Stimulated activated CD4-positive, alpha-beta T cell treated with anti-CD3 and anti-CD28 coated beads, Interleukin-1b, Interleukin-23, amount 100 ng/mL, for 24 hours (primary cell): Measurements from ENCODE around the gene CACNA1F.

Experiments
- DNase-seq, 4 experiments: peaks; one replicate each; pipeline ENCODE4 v3.0.0-alpha.2; 2020; ENCODE audit warnings: low read depth in 4 of 4, low spot score in 1 of 4

CACNA1F gene

DNA sequence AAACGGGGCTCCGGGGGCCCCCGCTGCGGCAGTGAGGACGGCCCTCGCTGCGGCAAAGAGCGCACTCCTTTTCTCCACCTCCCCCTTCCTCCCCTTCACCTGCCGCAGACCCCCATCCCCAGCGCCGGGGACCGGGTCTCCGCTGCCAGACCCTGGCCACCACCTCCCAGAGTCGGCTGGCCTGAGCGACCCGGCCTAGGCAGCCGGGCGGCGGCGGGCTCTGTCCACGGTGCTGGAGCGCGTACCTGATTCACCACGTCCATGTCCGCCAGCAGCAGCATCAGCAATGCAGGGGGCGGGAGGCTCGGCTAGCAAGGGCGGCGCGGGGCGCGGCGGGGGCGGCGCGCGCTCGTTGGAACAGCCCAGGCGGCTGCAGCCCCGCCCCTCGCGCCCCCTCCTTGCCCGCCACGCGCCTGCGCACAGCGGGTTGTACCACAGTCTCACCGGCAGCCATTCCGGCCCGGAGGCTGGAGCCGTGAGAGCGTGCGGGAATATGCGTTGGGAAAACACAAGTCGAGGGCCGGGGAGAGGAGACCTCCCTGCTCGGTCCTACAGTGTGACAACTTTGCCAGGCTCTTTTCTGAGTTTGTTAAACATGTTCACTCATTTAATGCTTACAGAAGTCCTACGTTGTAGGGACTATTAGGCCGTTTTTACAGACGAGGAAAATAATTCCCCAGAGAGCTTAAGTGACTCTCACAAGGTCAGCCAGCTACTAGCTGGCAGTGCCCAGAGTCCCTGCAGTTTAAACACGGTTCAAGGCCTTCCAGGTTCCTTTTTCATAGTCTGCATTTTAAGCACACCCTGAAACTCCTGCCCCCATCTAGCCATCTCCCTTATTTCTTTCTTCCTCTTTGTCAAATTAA, 33.0 kb downstream of the CACNA1F start, which contains the start of gene SYP:
Gene SYP (minus strand): TSS at position 288 of the 866 bp plus-strand sequence. CDS start 7 bp downstream, at position 281.
- peak; percentile 71 to 79 (median 78) for DNase-seq

DNA sequence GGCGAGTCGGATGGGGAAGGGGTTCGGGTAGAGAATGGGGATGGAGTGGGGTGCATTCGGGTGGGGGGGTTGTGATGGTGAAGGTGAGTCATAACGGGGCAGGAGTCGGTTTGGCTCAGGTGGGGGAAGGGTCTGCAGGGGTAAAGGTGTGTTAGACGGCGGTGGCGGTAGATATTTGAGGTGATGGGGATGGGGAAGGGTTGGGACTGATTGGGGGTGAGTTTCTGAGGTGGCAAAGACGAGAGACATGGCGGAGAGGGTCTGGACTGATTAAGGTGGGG, 33.9 kb downstream of the CACNA1F start:
- no peak for DNase-seq

DNA sequence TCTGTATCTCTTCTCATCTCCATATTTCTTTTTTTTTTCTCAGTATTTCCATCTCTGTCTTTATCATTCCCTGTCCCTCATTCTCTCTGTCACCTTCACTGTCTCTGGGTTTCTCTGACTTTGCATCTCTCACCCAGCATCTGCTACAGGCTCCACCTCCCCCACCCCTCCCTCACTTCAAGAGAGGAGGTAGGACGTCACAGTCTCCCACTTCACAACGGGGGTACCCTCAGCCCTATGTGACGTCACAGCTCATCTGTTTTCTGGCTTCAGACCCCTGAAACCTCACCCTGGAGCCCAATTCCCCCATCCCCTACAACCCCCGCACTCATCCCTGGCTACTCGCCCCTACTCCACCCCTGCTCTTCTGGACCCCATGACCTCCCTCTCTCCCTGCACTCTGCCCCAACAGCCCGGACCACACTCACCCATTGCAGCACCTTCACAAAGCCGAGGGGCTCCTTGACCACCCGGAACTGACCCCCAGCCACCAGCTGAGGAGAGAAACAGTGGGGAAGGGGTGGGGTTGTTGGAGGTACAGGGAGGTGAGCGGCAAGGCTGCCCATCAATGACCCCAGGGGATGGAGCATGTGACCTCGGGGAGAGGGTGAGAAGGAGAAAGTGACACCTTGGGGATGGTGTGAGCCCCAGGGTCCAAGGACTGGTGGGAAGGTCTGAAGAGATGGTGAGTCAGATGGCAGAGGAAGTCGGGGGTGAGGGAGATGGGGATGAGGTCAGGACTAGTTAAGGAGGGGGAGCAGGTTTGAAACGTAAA, 34.4 kb downstream of the CACNA1F start:
- DNase-seq, result no peak

DNA sequence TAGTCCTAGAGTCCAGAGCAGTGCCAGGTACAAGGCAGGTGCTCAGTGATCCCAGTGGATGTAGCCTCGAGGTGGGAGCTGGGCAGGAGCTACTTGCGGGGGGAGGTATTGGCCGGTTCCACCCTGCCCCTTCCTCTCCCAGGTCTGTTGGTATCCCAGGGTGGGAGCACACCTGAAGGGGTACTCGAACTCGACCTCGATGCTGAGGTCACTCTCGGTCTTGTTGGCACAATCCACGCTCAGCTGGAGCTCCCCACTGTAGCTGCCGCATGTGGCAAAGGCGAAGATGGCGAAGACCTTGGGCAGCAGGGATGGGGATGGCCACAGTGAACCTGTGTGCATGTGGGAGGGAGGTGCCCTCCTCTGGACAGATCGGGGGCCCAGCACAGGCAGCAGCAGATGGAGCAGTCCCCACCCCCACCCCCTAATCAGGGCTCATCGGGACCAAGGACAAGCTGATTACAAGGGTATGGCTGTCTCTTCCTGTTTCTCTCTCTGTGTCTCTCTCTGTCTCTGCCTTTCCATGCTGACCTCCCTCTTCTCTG, 35.5 kb downstream of the CACNA1F start:
- DNase-seq, result no peak

DNA sequence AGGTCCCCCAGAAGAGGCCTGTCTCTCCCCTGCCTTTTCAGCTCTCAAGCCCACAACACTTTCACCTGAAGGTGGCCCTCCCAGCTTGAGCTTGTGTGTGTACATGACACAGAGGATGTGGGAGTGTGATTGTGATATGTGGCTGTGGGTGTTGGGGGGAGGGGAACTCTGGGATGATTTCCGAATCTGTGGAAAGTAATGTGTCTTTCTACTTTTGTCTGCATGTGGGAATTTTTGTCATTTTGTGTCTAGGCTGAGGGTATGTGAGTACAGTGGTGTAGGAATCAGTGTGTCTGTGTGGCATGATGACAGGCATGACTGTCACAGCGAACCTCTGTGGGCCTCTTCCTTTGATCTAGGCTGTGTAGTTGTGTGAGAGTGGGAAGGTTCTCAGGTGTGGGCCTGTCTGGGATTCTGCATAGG, 39.6 kb downstream of the CACNA1F start:
- no peak for DNase-seq

DNA sequence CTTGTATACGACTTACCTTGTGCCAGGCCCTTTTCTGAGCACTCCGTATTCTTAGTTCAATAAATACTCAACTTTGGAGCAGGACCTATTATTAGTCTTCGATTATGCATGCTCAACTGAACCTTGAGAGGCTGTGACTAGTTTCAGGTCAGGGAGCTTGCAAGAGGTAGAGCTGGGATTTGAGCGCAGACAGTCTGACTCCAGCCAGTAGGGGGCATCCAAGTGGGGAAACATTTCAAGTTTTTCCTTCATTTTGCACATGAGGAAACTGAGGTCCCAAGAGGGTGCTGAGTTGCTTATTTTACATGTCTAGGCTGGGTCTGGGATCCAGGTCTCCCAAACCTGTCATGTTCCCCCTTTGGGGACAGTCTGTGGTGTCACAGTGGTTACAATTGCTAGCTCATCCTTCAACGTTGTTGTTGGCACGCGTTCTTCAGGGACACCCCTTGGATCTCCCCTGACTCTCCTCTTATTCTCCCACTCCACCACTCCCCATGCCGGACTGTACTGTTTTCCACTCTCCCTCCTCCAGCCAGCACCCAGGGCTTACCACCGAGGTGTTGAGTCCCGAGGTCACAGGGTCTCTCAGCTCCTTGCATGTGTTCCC, 40.3 kb downstream of the CACNA1F start:
- DNase-seq, result no peak

DNA sequence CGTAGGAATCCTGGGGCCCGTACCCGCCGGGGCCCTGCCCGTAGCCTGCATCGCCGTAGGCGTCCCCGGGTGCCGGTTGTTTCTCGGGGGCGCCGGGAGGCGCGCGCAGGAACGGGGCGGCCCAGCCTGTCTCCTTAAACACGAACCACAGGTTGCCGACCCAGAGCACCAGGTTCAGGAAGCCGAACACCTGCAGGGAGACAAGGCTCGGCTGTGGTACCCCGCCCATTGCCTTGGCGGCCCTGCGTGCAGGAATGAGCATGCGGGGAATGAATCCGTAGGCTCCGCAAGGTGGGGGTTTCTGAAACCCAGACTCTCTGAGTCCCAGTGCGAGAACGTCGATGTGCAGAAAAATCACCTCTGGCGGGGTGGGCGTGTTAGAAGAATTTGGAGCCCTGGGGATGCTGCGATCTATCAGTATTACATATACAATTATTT, 41.5 kb downstream of the CACNA1F start:
- no peak for DNase-seq

DNA sequence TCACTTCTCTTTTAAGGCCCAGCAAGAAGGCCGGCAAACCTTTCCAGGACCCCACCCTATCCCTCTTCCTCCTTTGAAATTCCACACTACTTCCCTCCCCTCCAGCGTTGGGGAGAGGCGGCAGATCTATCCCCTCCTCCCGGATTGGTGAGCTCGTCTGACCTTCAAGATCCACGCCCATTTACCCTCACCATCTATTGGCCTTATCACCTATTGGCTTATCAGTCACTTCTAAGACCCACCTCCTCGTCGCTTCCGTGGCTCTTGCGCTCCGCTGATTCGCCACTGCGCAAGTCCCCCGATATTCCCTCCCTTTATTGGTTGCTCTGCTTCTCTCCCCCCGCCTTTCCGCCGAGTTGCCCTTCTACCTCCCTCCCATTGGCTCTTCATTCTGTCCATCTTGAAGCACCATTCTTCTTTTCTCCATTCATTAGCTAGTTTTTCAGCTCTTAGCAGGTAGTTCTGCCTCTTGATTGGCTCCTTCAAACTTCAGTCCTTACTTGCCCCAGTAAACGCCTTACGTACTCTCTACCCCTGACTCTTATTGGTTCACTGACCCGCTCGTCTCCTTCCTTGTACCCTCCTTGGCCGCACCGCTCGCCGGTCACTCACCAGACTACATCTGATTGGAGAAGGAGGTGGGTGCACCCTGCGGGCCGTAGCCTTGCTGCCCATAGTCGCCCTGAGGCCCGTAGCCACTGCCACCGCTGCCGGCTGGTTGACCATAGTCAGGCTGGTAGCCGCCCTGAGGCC, 42.1 kb downstream of the CACNA1F start:
- DNase-seq, result peak in 2 of 4 experiments; percentile 56 to 69

DNA sequence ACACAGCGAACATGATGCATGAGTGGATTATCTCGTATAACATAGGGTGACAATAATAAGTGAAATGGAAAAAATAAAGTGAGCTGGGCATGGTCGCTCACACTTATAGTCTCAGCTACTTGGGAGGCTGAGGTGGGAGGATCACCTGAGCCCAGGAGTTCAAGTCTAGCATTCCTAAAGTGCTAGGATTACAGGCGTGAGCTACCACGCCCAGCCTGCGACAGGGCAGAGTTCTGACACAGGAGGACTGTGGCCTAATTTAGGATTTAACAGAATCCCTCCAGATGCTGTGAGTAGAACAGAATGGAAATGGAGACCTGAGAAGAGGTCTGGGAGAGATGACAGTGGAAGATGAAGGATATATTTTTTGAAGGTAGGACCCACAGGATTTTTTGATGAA, 43.5 kb downstream of the CACNA1F start:
- DNase-seq, result no peak

DNA sequence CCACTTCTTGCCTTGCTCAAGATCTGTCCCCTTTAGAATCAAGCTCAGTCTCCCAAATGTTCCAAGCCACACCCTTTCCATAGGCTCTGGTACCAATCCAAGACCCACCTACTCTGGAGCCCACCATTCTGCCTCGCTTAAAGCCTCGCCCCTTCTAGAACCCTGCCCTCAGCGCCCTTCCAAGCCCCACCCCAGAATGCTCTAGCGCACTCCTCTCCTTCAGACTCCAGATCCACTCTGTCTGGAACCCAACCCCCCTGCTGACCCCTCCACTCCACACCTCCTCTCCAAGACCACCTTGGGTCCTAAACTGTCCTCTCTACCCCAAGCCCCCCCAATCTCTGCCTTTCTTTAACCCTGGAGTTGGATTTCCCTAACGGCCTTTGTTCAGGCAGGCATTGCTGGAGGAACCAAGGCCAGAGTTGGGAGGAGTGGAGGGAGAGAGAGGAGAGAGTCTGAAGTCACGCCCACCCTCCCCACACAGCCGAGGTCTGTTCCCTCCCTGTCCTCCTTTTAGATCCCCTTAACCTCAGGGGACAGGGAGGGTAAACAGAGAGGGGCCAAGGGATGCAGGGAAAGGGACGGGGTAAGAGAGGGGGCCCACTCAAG, 44.6 kb downstream of the CACNA1F start:
- no peak for DNase-seq

DNA sequence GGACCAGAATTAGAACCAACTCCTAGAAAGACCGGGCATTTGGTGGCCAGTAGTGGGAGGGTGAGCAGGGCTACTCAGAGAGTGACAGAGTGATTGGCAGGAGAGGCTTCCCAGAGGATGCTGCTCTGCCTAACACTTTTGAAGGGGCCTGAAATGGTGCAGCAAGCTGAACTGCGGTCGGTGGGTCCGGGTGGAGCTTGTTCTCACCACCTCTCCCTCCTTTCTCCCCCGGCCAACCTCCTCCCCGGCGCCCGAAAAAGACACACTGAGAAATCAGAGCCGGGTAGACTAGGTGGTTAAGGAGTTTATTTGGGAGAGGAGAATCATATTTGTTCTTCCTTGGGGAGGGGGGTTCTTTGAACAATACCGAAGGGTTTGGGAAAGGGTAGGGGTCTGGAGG, 45.6 kb downstream of the CACNA1F start:
- no peak for DNase-seq

DNA sequence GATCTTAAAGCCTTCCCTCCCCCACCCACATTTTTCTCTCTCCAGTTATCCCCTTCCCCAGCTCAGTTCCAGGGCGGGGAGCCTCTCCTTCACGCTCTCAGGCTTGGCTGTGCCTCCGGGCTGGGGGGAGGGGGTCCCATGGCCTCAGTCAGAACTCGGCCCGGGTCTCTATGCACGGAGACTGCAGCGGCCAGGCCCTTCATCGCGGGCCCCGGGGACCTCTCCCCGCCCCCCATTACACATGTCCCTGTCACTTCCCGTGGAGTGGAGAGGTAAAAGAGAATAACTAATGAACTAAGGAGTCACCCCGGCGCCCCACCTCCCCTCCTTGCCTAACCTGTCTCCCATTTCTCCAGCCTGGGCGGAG, 46.1 kb downstream of the CACNA1F start:
- no peak for DNase-seq

DNA sequence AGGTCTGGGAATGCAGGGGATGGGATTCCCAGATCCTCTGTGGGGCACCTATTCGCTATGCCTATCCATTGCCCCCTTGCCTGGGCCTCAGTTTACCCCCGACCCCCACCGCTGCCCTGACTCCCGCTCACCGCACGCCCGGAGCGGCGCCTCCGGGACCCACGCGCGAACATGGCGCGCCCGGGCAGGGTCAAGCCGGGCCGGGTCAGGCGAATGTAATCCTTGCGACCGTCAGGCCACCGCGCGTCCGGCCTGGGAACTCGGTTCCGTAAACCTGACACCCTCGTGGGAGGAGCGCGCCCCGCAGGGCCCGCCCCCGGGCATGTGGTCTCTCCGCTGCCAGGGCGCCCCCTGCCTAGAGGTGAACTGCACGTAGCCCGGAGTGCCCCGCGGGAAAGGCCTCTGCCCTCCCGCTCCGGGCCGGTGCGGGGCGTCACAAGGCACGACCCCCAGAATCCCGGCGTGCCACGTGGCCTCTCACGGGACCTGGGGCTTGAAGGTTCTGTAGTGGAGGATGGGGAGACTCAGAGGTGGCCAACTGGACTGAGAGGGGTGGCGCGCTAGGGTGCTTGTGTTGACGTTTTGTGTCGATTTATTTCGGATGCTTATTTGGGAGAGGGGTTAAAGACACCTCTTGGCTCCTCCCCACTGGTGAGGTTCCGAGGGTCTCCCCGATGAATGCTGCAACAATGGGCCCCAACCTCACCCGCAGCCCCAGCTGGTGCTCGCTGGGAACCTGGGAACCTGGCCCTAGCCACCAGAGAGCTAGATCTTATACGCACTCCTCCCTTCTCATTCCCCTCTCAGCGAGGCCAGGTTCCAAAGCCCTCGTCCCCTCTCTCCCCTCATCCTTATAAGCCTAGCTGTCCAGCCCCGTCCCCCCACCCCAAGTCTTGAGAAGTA, 46.8 kb downstream of the CACNA1F start, which contains the start of gene PRICKLE3:
Gene PRICKLE3 (minus strand): TSS at position 249 of the 903 bp plus-strand sequence. CDS start 76 bp downstream, at position 173.
- DNase-seq, result peak in 2 of 4 experiments; percentile 53 to 75

DNA sequence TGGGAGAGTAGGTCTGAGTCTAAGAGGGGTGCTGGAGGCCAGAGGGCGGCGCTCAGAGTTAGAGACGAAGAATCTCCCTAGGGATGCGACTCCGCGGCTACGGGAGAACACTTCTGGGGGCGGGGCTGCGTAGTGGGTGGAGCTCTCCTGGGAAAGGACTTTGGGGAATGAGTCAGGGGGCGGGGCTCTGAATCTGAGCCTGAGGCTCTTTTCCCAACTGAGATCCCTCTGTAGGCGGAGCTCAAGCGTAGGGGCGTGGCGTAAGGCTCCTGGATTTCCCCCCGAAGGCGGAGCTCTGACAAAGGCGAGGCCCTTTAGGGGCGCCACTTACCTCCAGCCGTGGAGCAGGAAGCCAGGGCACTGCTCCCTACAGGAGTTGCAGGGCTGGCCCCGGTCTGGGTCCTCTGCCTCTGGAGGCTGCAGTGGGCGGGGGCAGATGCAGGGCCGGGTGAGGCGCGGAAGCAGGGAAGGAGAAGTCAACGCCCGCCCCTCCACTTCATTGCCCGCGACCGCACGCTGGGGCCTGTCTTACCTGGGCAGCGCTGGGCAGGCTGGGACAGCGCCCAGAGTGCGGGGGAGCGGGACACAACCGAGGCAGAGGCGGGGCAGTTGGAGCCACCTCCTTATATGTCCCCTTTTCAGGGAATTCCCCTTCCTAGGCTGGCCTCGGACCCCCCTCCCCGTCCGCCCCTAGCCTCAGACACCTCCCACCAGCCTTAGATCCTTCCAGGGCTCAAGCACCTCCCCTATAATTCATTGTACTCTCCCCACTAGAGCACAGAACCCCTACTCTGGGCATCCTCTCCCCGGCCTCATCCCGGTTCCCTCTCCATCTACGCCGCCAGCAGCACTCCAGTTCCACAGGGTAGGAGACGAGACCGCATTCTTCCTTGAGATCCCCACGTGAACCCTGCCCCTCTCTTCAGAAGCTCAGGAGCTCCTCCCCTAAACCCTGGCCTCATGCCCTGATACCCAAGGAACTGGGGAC, 48.6 kb downstream of the CACNA1F start:
- no peak for DNase-seq

DNA sequence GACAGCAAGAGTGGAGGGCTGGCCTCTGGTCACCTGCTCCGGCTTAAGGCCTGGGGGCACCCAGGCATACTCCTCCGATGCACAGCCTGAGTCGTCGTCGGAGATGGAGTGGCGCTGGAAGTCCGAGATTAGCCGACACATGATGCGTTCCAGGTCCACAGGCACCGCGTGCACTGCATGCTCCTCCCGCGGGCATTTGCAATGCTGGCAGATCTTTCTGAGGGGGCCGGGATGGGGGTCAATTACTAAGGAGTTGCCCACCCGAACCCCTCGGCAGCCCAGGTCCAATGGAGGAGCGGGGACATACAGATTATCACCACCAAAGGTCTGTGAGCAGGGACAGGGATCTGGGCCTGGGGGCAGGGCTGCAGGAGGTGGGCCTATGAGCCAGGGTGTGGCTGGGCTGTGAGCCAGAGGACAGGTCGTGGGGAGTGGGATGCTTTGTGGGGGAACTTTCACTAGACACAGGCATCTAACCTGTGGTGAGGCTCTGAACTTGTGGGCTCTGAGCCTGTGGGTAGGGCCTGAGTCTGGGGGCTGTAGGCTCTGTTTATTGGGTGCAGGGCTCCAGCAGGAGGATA, 49.3 kb downstream of the CACNA1F start:
- no peak for DNase-seq

DNA sequence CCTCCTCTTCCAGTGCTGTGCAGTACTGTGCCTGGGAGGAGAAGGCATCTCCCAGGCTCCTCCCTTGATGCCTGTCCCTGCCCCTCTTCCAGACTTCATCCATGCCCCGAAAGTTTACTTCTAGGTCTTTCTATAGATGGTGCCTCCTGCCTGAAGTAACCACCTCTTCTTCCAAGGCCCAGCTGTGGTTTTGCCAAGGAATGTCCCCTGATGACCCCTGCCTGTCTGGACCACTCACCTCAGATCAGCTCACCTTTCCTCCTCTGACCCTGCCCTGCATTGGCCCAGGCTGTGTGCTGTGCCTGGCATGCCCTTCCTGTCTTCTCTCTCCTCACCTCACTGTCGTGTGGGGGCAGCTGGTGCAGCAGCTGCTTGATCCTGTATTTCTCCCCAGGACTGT, 53.8 kb downstream of the CACNA1F start:
- no peak for DNase-seq

DNA sequence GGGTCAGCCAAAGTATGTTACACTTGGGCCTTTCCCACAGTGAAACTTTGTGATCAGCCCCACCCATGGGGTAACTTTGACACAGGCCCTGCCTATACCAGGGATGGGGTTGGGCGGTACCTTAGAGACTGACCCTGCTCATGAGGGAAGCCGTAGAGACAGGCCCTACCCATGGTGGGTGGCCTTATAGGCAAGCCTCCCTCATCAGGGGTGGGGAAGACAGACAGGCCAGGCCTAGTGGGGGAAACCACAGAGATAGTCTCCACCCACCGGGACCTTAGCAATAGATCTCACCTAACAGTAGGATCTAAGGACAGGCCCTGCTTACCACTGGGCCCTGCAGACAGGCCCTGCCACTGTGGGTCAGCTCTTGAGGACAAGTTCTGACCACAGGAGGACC, 54.6 kb downstream of the CACNA1F start:
- DNase-seq, result no peak
